ENCODE results near the gene DOCK4.

Gene DOCK4

DNA sequence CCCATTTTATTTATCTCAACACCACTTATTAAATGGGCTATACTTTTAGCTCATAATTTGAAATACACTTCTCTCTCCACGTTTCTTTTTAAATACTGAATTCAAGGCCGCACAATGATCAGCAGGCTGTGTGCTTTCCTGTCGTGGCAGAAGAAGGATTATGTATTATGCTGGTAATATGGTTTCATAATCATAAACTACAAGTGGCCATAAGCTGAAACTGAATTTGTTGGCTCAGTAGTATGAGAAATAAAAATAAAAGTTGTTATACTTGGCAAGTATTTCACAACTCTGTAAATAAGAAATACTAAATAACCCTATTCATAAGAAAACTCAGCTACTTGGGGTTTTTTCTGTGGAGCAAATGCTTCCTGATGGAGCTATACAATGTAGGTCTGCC lies 313.6 kb downstream of the DOCK4 start:
- no peak overlapping the region for H3K27ac ChIP-seq (ENCODE audit: low read depth, low read length)
- H3K36me3 ChIP-seq (ENCODE audit: low read length) = no peaks in the 10 kb centered on the region
- no peaks in the 10 kb centered on the region for H3F3A ChIP-seq (ENCODE audit: insufficient read depth)
- H3K79me2 ChIP-seq (ENCODE audit: insufficient read depth, low read length) = no peaks in the 10 kb centered on the region
- H3K9ac ChIP-seq (ENCODE audit: low read length) = no peak overlapping the region
- H2AFZ ChIP-seq (ENCODE audit: low read depth, low read length, severe bottlenecking) = no peak overlapping the region
- H4K20me1 ChIP-seq (ENCODE audit: low read depth, low read length) = no peaks in the 10 kb centered on the region
- no peaks in the 10 kb centered on the region for H3K27me3 ChIP-seq (ENCODE audit: low read length)
- no peak overlapping the region for H3K4me2 ChIP-seq (ENCODE audit: low read depth, low read length, poor library complexity, severe bottlenecking)
- no peaks in the 10 kb centered on the region for H3K9me2 ChIP-seq (replicated peaks; ENCODE audit: insufficient read depth, low read length)
- H3K9me3 ChIP-seq (ENCODE audit: insufficient read depth, low read length) = no peaks in the 10 kb centered on the region
- no peak overlapping the region for H3K4me3 ChIP-seq (ENCODE audit: insufficient read depth, low read length, poor library complexity, severe bottlenecking)
- TF ChIP-seq EZH2phosphoT487 (conservative IDR thresholded peaks at IDR 0.05; ENCODE audit: low read length) = no peak
- TF ChIP-seq, protein P1, sequence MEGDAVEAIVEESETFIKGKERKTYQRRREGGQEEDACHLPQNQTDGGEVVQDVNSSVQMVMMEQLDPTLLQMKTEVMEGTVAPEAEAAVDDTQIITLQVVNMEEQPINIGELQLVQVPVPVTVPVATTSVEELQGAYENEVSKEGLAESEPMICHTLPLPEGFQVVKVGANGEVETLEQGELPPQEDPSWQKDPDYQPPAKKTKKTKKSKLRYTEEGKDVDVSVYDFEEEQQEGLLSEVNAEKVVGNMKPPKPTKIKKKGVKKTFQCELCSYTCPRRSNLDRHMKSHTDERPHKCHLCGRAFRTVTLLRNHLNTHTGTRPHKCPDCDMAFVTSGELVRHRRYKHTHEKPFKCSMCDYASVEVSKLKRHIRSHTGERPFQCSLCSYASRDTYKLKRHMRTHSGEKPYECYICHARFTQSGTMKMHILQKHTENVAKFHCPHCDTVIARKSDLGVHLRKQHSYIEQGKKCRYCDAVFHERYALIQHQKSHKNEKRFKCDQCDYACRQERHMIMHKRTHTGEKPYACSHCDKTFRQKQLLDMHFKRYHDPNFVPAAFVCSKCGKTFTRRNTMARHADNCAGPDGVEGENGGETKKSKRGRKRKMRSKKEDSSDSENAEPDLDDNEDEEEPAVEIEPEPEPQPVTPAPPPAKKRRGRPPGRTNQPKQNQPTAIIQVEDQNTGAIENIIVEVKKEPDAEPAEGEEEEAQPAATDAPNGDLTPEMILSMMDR (IDR thresholded peaks at IDR 0.05; ENCODE audit: insufficient read depth, low read length, poor library complexity, severe bottlenecking) = no peak

DNA sequence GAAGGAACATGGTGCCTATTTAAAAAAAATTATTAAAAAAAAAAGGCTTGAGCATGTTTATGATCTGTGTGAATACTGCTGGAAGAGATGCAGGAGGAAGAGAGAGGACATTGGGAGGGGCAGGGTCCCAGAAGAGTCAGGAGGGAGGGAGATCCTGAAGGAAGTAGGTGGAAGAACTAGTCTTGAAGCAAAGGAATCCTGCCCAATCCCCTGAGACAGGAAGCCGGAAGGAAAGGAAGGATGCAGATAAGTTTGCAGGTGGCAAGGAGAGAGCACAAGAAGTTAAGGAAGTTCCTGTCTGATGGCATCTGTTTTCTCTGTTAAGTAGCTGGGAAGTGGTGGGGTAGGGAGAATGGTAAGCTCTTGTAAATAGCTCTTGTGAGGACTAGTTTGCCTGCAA lies 318.5 kb downstream of the DOCK4 start:
- H4K20me1 ChIP-seq (ENCODE audit: low read depth, low read length) = no peaks in the 10 kb centered on the region
- H3K36me3 ChIP-seq (ENCODE audit: low read length) = no peaks in the 10 kb centered on the region
- TF ChIP-seq EZH2phosphoT487 (conservative IDR thresholded peaks at IDR 0.05; ENCODE audit: low read length) = no peak
- TF ChIP-seq, protein P1 (IDR thresholded peaks at IDR 0.05; ENCODE audit: insufficient read depth, low read length, poor library complexity, severe bottlenecking) = no peak
- H3K9ac ChIP-seq (ENCODE audit: low read length) = no peak overlapping the region
- no peak overlapping the region for H3K4me3 ChIP-seq (ENCODE audit: insufficient read depth, low read length, poor library complexity, severe bottlenecking)
- no peak overlapping the region for H3K4me2 ChIP-seq (ENCODE audit: low read depth, low read length, poor library complexity, severe bottlenecking)
- no peaks in the 10 kb centered on the region for H3K27me3 ChIP-seq (ENCODE audit: low read length)
- no peaks in the 10 kb centered on the region for H3F3A ChIP-seq (ENCODE audit: insufficient read depth)
- no peaks in the 10 kb centered on the region for H3K9me3 ChIP-seq (ENCODE audit: insufficient read depth, low read length)
- H3K79me2 ChIP-seq (ENCODE audit: insufficient read depth, low read length) = no peaks in the 10 kb centered on the region
- no peaks in the 10 kb centered on the region for H3K9me2 ChIP-seq (replicated peaks; ENCODE audit: insufficient read depth, low read length)
- no peak overlapping the region for H2AFZ ChIP-seq (ENCODE audit: low read depth, low read length, severe bottlenecking)
- no peak overlapping the region for H3K27ac ChIP-seq (ENCODE audit: low read depth, low read length)

DNA sequence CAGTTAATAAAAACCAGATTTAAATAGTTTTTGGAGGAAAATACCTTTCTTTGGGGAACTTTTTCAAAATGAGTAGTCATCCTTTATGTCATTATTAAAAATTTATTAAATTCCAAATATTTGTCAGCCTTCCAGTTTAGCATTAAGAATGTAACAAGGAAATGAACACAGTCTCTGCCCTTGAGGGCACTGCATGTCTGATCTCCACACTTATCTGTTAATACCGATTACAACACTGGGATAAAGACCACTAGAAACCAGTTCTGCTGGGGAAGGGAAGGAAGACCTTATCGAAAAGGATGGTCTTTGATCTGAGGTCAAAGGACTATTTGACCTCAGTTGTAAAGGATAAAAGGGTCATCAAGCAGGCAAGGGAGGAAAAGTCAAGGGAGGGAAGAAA lies 320.0 kb downstream of the DOCK4 start:
- H4K20me1 ChIP-seq (ENCODE audit: low read depth, low read length) = no peaks in the 10 kb centered on the region
- no peaks in the 10 kb centered on the region for H3K9me2 ChIP-seq (replicated peaks; ENCODE audit: insufficient read depth, low read length)
- no peak overlapping the region for H3K4me2 ChIP-seq (ENCODE audit: low read depth, low read length, poor library complexity, severe bottlenecking)
- H3K9me3 ChIP-seq (ENCODE audit: insufficient read depth, low read length) = no peaks in the 10 kb centered on the region
- no peak overlapping the region for H3K27ac ChIP-seq (ENCODE audit: low read depth, low read length)
- H3K4me3 ChIP-seq (ENCODE audit: insufficient read depth, low read length, poor library complexity, severe bottlenecking) = no peak overlapping the region
- no peaks in the 10 kb centered on the region for H3K36me3 ChIP-seq (ENCODE audit: low read length)
- TF ChIP-seq EZH2phosphoT487 (conservative IDR thresholded peaks at IDR 0.05; ENCODE audit: low read length) = no peak
- TF ChIP-seq, protein P1 (IDR thresholded peaks at IDR 0.05; ENCODE audit: insufficient read depth, low read length, poor library complexity, severe bottlenecking) = no peak
- H2AFZ ChIP-seq (ENCODE audit: low read depth, low read length, severe bottlenecking) = no peak overlapping the region
- H3K79me2 ChIP-seq (ENCODE audit: insufficient read depth, low read length) = no peaks in the 10 kb centered on the region
- no peak overlapping the region for H3K9ac ChIP-seq (ENCODE audit: low read length)
- H3F3A ChIP-seq (ENCODE audit: insufficient read depth) = no peaks in the 10 kb centered on the region
- no peaks in the 10 kb centered on the region for H3K27me3 ChIP-seq (ENCODE audit: low read length)
